ENCODE measurements around the gene UBE2Q1.
A peak's percentile ranks its signal among the peaks of the same experiment; 100 is the strongest.

Gene UBE2Q1

DNA sequence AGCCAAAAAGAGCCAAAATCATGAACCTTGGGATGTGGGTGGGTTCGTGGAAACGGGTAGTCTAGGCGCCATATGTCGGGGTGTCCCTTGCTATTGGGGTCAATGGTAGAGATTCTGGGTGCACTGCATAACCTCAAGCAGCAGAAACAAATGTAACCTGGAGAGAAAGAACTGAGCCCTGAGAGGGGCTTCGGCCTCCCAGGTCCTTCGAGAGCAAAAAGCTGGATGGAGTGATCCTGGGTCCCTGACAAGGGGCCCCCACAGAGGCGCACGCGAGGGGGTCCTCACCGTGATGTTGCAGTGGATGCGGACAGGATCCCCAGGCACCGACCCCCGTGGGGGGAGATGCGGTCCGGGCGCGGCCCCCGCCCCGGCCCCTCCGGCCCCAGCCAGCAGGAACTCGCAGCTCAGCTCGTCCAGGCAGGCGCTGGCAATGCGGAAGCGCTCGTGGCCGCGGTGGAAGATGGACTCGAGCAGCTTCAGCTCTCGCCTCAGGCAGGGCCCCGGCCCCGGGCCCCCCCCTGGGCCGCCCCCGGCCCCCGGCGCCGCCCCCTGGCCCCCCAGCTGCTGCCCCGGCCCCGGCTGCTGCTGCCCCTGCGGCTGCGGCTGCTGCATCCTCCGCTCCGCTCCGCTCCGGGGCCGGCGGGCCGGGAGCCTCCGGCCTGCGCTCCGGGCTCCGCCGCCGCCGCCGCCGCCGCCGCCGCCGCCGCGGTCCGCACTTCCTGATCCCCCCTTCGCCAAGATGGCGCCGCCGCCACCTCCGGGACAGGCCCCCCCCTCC, at the start of gene UBE2Q1:
Gene UBE2Q1, minus strand, starts transcription at position 724 of the 781 bp plus-strand sequence. Its CDS starts 109 bp downstream, at position 615.
- peak; percentile 47 for DNase-seq

GRCh38 chr1:154607609-154608396, 49.3 kb upstream of the UBE2Q1 start, which contains the start of gene ADAR:
ADAR (minus strand) TSS chr1:154608186; CDS start chr1:154608006, 180 bp downstream.
- DNase-seq: peak; percentile 95

DNA sequence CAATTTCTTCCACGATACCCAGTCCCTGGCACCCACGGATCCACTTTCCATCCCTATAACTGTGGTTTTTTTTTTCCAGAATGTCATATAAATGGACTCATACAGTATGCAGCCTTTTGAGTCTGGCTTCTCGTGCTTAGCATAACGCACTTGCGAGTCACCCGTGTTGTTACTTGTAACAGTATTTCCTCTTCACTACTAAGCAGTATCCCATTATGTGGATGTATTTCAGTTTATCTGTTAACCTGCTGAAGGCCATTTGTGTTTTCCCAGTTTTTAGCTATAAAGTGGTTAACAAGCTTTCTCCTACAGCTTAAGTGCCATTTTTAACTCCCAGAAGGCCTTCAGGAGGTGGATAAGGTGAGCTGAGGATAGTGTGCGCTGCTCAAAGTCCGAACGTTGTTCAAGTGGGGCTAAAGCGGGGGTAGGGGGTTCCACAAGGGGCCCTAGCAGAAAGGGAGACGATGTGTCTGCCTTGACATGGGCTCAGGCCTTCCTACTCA, 48.7 kb upstream of the UBE2Q1 start:
- DNase-seq: no peak

DNA sequence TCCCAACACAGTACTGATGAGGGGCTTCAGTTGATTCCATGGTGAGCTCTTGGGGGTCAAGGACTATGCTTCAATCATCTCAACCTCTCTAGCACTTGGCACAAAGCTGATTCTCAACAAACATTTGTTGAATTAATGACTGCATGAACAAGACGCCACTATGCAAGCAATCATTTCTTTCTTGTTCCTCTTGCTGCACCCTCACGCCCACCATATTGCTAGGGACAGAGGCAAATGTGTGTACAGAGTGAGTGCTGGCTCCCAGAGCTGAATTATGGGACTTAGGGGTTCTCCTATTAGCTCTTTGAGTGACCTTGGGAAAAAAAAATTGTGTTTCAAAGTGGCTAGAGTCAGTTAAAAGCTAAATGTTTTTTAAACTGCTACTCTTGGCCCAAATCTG, 47.1 kb upstream of the UBE2Q1 start:
- DNase-seq: no peak

GRCh38 chr1:154603317-154603716, 44.9 kb upstream of the UBE2Q1 start:
- DNase-seq: no peak

DNA sequence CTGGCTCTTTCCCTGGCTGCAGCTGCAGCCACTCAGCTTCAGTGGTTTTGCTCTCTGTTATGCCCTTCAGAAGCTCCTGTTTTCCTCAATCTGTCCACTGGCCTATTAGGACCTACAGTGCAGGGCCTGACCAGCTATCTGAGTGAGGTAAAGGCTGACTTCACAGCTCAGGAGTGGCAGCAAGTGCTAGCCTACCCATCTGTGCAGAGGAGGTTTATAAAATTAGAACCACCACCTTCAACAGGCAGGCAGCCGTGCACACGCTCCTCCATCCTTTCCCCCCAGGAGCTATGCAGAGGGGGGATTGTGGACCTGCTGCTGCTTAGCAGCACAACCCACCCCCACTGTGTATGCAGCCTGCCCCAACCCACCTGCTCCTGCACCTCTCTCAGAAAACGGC, 41.2 kb upstream of the UBE2Q1 start:
- DNase-seq: no peak

- no peak for DNase-seq
Measured at GRCh38 chr1:154598871-154599635, 40.6 kb upstream of the UBE2Q1 start.

- no peak for DNase-seq
Measured at GRCh38 chr1:154595621-154596020, 37.2 kb upstream of the UBE2Q1 start.

GRCh38 chr1:154594811-154595210, 36.3 kb upstream of the UBE2Q1 start:
- DNase-seq: no peak

DNA sequence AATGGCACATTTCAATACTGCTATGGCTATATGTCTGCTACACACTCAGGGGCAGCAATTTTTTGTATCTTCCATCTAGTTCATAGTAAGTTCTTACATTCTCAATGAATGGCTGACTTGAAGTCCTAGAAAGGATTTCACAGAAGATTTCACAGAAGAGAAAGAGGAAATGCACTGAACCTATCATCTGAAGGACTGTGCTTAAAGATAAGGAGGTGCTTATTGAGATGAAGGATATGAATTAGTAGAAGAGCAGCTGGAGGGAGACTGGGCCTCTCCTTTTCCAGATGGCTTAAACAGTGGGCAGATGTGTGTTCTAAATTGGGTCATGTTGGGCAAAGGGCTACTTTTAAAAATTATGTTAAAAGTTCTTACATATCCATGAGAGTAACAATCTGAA, 34.9 kb upstream of the UBE2Q1 start:
- no peak for DNase-seq

GRCh38 chr1:154591206-154591605, 32.7 kb upstream of the UBE2Q1 start:
- DNase-seq: no peak

- no peak for DNase-seq
Measured at GRCh38 chr1:154590756-154591155, 32.3 kb upstream of the UBE2Q1 start.

- no peak for DNase-seq
Measured at GRCh38 chr1:154589780-154590179, 31.3 kb upstream of the UBE2Q1 start.

DNA sequence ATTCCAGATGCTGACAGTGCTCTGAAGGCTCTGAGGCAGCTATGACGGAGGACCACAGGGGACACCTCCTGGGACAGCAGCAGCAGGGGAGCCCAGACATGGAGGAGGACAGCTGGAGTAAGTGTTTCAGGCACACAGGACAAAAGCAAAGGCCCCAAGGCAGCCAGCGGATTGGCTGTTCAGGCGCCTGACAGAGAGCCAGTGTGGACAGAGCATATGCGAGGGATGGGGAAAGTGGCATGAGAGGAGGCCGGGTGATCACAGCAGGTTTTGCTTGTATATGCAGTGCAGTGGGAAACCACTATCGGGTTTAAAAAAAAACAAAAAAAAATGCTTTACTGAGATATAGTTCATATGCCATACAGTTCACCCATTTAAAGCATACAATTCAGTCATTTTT, 28.2 kb upstream of the UBE2Q1 start:
- no peak for DNase-seq

GRCh38 chr1:154586231-154586630, 27.8 kb upstream of the UBE2Q1 start:
- no peak for DNase-seq

- DNase-seq: no peak
Measured at GRCh38 chr1:154584267-154584994, 26.0 kb upstream of the UBE2Q1 start.

- DNase-seq: no peak
Measured at GRCh38 chr1:154583773-154584172, 25.3 kb upstream of the UBE2Q1 start.

- DNase-seq: no peak
Measured at GRCh38 chr1:154582885-154583284, 24.4 kb upstream of the UBE2Q1 start.

- no peak for DNase-seq
Measured at GRCh38 chr1:154581766-154582165, 23.3 kb upstream of the UBE2Q1 start.

DNA sequence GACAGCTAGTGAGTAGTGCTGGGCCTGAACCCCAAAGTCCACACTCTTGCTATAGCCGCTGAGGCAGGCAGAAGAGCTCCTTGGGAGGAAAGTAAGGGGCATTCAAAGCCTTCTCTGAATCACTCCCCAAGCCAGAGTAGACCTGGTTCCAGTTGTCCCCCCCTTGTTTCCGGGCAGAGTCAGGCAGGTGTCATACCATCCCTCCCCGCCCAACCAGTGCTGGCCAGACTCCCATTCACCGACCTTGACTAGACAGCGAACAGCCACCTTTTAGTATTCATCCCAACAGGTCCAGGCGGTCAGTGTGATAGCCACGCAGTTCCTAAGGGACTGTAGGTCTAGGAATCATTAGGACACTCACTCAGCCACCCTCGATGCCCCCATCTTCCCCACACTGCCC, 20.9 kb upstream of the UBE2Q1 start:
- no peak for DNase-seq

DNA sequence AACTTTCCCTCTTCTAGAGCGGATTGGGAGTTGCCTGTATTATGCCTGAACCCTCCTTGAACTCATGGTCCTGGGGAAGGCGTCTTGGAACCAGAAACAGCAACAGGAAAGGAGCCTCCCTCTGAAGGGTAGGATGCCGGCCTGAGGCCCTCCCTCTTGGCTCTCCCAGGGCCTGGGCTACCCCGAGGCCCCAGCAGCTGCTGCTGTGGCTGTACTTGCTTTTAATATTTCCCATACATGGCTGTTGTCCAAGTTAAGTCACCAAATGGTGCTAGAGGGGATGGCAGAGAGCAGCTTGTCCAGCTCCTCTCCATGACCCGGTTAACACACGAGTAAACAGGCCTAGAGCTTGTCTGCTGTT, 19.6 kb upstream of the UBE2Q1 start:
- no peak for DNase-seq

- no peak for DNase-seq
Measured at GRCh38 chr1:154577346-154578057, 19.0 kb upstream of the UBE2Q1 start.

Data from eye (tissue), 1 donor.